Astrocyte of the cerebellum (primary cell): ENCODE measurements around the gene ZDHHC7.

ENCODE experiments used
- DNase-seq: peaks from one replicate; pipeline ENCODE4 v3.0.0-alpha.2; 2011; ENCODE audit warnings: low read depth
- H3K4me3 ChIP-seq: 2 replicates; pipeline ENCODE4 v1.5.1; 2011; ENCODE audit warnings: mild to moderate bottlenecking, low read depth, low read length, moderate library complexity
- CTCF ChIP-seq: IDR thresholded peaks from 2 replicates; pipeline ENCODE4 v1.5.1; 2012; ENCODE audit warnings: low read length, low read depth, moderate library complexity, mild to moderate bottlenecking; ENCODE audit errors: missing control alignments
- in situ Hi-C: cut with HindIII; loops from 2 replicates; pipeline ENCODE4 v1.10.0; 2017; ENCODE audit warnings: low sequenced_read_pairs

The ZDHHC7 gene

GRCh38 chr16:85010931-85011845 lies at the start of gene ZDHHC7:
Gene ZDHHC7, minus strand, starts transcription at chr16:85011535. Its CDS starts 20,917 bp downstream, at chr16:84990618.
- in situ Hi-C loops = loop anchor here (5.0 kb wide), 1 partner anchor 41 kb away; no protein-coding TSS in a partner anchor
- TF ChIP-seq CTCF = no peak
- H3K4me3 ChIP-seq = peak within 1 kb of the TSS; percentile 97
- DNase-seq = peak; percentile 53

GRCh38 chr16:85058909-85059308 lies 47.6 kb upstream of the ZDHHC7 start:
- no peak overlapping the region for H3K4me3 ChIP-seq
- in situ Hi-C loops = no loop called here
- TF ChIP-seq CTCF = no peak
- DNase-seq = no peak

GRCh38 chr16:85057948-85058347 lies 46.6 kb upstream of the ZDHHC7 start:
- TF ChIP-seq CTCF = no peak
- in situ Hi-C loops = no loop called here
- no peak for DNase-seq
- H3K4me3 ChIP-seq = no peak overlapping the region

GRCh38 chr16:85057212-85057889 lies 46.0 kb upstream of the ZDHHC7 start:
- no peak overlapping the region for H3K4me3 ChIP-seq
- in situ Hi-C loops = no loop called here
- TF ChIP-seq CTCF = peak; percentile 49
- no peak for DNase-seq

- no peak for DNase-seq
- peak; percentile 55 for TF ChIP-seq CTCF
- no peak overlapping the region for H3K4me3 ChIP-seq
- in situ Hi-C loops = no loop called here
Measured at GRCh38 chr16:85056211-85056748, 44.9 kb upstream of the ZDHHC7 start.

GRCh38 chr16:85055493-85056210 lies 44.3 kb upstream of the ZDHHC7 start:
- DNase-seq = peak; percentile 12
- H3K4me3 ChIP-seq = no peak overlapping the region
- TF ChIP-seq CTCF = no peak
- in situ Hi-C loops = no loop called here
